Amniotic stem cell (primary cell): ENCODE data around the gene RNF43.
"Not testable (repeated sequence)": the region's sequence is repeated elsewhere in the genome, so short reads cannot be mapped to it uniquely, and the experiment has no call there.

Experiments
- DNase-seq: peaks from one replicate; lab custom pipeline; 2025; lab: John Stamatoyannopoulos, UW

RNF43 gene

GRCh38 chr17:58409432-58409831 is 7.9 kb downstream of the RNF43 start:
- no peak for DNase-seq

DNA sequence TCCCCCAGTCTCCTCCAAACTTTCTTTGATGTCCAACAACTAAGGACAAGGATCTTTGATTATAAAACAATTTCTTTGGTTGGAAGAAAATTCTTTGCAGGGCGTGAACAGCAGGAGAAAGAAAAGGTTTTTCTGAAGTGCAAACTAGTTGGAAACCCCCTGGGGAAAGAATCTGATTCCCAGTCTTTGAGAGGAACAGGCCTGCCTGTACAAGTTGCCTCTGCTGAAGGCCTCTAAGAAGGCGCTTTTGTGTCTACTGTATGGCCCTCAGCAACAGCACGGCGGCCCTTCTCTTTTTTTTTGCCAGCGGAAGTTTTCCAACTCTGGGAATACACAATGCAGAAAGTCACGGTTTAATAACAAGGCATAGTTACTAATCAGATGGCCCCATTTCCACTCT is 14.0 kb downstream of the RNF43 start:
- no peak for DNase-seq

DNA sequence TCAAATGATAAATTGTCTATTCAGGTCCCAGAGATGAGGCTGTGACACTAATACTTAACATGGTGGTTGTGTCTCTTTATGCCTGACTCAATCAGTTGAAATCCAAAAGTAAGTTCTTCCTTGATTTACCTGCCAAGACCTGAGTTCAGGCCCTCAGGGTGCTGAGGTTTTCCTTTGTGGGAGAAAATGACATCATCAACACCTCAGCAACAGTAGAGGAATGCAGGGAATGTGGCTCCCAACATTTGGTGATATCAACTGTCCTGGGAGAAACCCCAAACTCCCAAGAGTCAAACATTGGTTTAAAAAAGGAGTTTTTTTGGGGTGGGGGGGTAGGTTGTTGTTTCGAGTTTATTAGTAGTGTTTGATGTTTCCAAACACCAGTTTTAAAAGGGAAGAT is 14.7 kb downstream of the RNF43 start:
- no peak for DNase-seq

DNA sequence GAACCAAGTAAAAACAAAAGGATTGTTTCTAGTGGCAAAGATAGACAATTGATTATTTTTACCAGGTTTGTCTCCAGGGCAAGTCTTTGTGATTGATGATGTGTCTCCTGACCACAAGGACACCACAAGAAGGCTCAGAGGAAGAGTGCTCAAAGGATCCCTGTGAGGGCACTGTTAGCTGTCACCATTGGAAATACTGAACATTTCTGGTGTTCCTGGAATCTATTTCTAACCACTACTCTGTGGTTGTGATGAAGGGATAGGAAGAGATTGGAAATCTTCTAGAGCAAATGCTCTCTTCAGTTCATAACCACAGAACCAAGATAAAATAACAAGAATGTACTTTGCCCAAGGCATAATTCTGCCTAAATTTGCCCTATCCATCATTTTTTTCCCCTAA is 15.3 kb downstream of the RNF43 start:
- no peak for DNase-seq

- no peak for DNase-seq
Observed at GRCh38 chr17:58401287-58401686, 16.0 kb downstream of the RNF43 start.

GRCh38 chr17:58400826-58401225 is 16.5 kb downstream of the RNF43 start:
- no peak for DNase-seq

GRCh38 chr17:58399974-58400373 is 17.4 kb downstream of the RNF43 start:
- DNase-seq: no peak

GRCh38 chr17:58398574-58399266 is 18.6 kb downstream of the RNF43 start:
- no peak for DNase-seq

- not testable (repeated sequence) for DNase-seq
Observed at GRCh38 chr17:58397421-58397820, 19.9 kb downstream of the RNF43 start.

DNA sequence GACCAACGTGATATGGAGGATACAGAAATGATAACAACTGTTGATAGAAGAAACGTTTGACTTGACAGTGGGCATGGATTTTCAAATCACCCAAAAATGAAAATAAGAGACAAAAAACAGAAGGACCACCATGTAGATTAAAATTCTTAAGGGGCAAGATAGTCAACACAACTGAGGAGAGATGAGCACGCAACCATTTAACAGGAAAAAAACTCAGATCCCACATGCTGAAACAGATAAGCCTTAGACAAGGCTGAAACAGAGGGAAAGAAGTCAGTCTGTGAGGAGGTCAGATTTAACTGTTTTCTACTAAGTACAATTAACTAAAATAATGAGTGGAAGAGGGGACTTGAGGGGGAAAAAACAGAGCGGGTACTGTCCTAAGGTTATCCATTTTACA is 21.2 kb downstream of the RNF43 start:
- DNase-seq: no peak

DNA sequence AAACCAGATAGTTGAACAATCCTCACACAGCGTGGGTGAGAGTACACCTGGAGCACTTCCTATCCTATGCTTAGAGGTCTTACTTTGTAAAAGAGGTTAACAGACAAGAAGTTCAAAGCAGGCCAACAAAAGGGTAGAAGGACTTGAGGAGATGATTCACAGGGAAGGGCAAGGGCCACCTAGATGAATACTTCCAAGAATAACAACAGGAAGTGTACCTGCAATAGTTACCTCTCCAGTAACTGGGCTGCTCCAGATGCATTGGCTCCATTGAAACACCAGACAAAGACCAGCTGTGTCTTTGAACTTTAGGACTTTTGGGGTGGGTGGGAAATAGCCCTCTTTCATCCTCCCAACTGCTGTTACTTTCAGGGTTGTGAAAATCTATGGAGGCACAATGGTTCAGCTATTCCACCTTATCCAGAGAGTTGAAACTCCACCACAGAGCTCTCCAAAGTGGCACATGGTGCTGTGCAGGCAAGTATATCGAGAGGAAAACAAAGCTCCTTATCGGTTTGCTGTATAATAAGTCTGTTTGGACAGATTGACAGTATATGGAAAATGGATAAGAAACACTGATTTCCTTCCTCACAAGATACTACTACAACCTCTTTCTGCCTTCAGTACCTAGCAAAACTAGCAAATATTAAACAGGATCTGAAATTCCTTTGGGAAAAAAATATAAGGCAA is 22.7 kb downstream of the RNF43 start:
- no peak for DNase-seq

DNA sequence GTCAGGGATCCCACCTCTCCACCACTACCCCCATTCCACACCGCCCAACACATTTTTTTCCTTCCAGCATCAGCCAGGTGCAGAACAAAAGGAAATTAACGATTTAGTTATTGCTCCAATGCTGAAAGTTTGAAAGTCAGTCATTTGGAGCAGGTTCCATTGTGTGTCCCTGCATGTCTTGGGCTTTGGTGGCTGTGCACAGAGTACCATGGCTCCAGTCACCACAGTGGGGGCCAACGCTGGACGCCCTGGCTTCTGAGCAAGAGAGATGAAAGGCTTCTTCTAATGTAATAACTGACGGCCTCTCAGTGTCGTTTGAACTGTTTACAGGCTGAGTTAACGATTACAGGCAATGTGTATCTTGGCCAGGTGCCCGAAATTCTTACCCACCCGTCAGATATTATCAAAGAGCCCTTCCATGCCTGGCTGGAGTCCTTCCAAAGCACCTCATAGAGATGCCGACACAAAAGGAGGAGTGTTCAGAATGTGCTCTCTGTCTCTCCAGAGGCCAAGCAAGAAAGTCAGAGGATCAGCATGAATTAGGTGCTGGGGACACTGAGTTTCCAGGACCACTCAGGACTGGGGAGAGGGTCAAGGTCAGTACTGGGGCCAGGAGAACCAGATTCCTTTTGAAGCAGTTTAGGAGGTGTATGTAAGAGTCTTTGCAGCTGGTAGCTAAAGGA is 25.9 kb downstream of the RNF43 start:
- DNase-seq: no peak

GRCh38 chr17:58390884-58391283 is 26.4 kb downstream of the RNF43 start:
- no peak for DNase-seq

- no peak for DNase-seq
Observed at GRCh38 chr17:58388302-58389190, 28.8 kb downstream of the RNF43 start.

DNA sequence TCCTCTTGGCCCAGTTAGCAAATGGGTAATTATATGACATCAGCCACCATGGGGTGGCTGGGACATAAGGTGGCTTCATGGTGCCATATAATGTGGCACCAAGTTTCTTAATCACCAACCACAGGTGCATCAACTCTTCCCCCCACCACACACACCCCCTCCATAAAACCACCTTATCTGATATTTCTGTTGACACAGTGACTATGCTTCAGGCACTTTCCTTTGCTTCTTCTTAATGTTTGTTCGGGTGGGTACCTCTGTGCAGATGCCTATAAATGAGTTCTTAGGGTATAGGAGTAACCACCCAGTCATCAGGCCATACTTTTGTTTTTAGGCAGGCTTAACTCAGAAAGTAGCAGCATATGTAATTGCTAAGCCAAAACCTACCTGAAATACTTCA is 29.5 kb downstream of the RNF43 start:
- no peak for DNase-seq

DNA sequence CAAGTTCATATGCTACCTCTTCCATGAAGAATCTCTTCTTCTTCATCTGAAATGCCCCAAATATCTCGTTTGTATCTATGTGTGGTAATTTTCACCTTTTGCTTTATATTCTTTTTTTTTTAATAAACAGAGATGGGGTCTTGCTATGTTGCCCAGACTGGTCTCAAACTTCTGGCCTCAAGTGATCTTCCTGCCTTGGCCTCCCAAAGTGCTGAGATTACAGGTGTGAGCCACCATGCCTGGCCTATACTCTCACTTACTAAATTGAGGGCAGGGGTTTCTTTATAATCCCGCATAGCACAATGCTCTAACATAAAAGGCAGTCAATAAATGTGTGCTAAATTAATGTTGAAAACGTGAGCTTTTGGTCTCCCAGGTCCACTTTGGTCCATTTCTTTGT is 30.6 kb downstream of the RNF43 start:
- no peak for DNase-seq

DNA sequence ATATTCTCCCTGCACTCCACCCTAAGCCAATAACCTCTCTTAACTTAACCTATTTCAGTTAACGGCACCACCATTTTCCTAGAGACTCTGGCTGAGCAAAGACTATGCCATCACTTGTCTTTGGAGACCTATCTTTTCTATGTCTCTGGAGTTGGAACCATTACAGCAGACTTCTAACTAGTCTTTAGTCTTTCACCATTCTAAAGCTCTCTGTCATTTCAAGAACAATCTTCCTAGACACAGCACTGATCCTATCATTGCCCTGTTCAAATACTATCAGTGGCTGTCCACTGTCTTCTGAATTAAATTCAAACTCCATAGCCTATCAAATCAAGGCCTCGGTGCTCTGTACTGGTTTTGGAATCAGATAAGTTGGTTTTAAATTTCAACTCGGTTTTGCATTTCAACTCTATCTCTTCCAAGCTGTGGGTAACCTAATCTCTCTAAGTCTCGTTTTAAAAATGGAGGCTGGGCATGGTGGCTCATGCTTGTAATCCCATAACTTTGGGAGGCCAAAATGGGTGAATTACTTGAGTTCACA is 31.9 kb downstream of the RNF43 start:
- no peak for DNase-seq

DNA sequence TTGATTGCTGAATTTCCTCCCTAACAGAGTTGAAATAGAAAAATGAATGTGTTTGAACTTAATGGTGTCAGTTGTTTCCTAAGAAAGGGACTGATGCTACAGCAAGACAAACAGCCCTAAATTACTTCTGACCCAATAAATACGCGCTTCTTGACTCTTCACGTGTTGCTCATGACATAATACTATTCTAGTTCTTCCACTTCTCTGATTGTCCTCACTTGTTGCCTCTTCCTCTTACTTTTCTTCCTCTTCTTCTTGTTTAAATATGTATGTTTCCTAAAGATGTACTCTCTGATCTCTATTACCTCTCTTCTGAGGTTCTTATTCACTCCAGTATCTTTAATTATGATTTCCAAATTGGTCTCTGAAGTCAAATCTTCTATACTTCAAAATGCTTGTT is 32.4 kb downstream of the RNF43 start:
- DNase-seq: no peak

DNA sequence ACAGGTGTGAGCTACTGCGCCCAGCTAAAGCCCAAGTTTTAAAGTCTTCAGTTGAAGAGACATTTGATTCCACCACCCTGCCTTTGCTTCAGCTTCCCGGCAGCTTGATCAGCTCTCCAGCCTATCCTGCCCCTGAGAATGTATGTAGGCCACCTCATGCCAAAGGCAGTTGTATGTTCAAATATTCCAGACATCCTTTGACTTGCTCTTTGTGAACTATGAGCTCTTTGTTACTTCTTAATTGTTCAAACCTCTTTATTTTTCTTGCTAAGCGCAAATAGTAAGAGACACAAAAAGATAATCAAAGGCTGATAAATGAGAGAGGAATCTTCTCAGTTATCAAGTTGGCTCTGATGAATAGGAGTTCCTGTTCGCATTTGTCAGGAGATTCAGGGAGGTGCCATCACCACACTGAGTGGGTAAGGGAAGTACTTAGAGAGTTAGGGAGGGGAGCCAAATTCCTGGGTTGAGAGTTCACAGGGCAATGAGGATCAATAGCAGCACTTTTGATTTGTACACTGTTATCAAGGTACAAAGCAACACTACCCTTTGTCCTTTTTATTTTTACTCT is 33.4 kb downstream of the RNF43 start:
- DNase-seq: no peak

GRCh38 chr17:58382872-58383242 is 34.5 kb downstream of the RNF43 start:
- DNase-seq: no peak

- DNase-seq: no peak
Observed at GRCh38 chr17:58382108-58382871, 35.0 kb downstream of the RNF43 start.
